Measurements from ENCODE around the gene UCK2. TPM values are rescaled to one million over a fixed set of nuclear protein-coding genes. Genes with fewer than 3 reads are reported as not detected.
A peak's percentile ranks its signal among the peaks of the same experiment; 100 is the strongest.

UCK2 gene
- total and polyA plus RNA-seq, 9 of the 15 experiments (the other 6 are each of a cell fraction or from before 2014, with no cell fraction given): 71.6 to 145 (median 95.8) TPM

GRCh38 chr1:165914136-165914798, 86.9 kb downstream of the UCK2 start:
- Histone ChIP-seq H3K4me3 (no peak overlapping the region), H3K27ac (ENCODE audit: extremely low read depth, low read depth, low read length) (no peak overlapping the region), H3K9me1 (ENCODE audit: control insufficient read depth, insufficient read depth, low read length) (no peaks in the 10 kb centered on the region), H4K20me1 (replicated peaks; ENCODE audit: control insufficient read depth, insufficient read depth, low read length) (no peaks in the 10 kb centered on the region), H3K36me3 (ENCODE audit: control insufficient read depth, insufficient read depth, low read length) (peaks cover 11% of the 10 kb centered on the region; the same call in 2 of the 3 replicates), H3K27me3 (ENCODE audit: control insufficient read depth in 2 of 2, insufficient read depth in 2 of 2, low read length in 2 of 2) (no peaks in the 10 kb centered on the region), H2AFZ (ENCODE audit: low read depth, low read length) (no peak overlapping the region), H3K4me2 (ENCODE audit: insufficient read depth, low read length) (no peak overlapping the region), H3K79me2 (ENCODE audit: control insufficient read depth, insufficient read depth, low read length) (no peaks in the 10 kb centered on the region), H3K9ac (ENCODE audit: insufficient read depth in 1 of 2, low read depth in 2 of 2, low read length in 2 of 2) (no peak overlapping the region), H3K4me1 (replicated peaks in 1 of 2; ENCODE audit: control insufficient read depth in 2 of 2, insufficient read depth in 2 of 2, low read length in 2 of 2) (no peaks in the 10 kb centered on the region), H3K9me3 (replicated peaks; ENCODE audit: control insufficient read depth, insufficient read depth, low read depth, low read length) (no peaks in the 10 kb centered on the region)
- POLR2A ChIA-PET: interaction anchor here (0.7 kb wide), 1 partner anchor 671 kb away, joined by 3 read pairs; no protein-coding TSS in a partner anchor
- peak; percentile 99 for FAIRE-seq
- no TSS peak for BruUV-seq (replicated peaks)
- intact Hi-C loops (cut with micrococcal nuclease) (loop anchor here (1.0 to 5.0 kb wide), 7 partner anchors 85 to 522 kb away; partner anchors contain the start of gene TMCO1), in situ Hi-C loops (cut with MboI) (loop anchor here (10.0 kb wide), 1 partner anchor 519 kb away; no protein-coding TSS in a partner anchor)
- ATAC-seq: peak; percentile 87
- CTCF ChIA-PET (ENCODE audit: low intra/inter-chr PET ratio): interaction anchor here (0.8 to 3.6 kb wide), 8 partner anchors 12 to 522 kb away, joined by 3 to 51 read pairs (median 5); no protein-coding TSS in a partner anchor
- peak; percentile 78 to 83 (median 80) for DNase-seq (ENCODE audit: extremely low read depth in 1 of 4, low spot score in 3 of 4)
- 3% methylated on average over 4 of the region's 4 CpGs for WGBS (ENCODE audit: insufficient coverage, low coverage, missing lambda C conversion rate)
- TF ChIP-seq ZNF165 (CRISPR knock-in tag; IDR thresholded peaks at IDR 0.05; ENCODE audit: borderline replicate concordance) (no peak), MYNN (IDR thresholded peaks at IDR 0.05) (peak; percentile 57; the same call in 1 of the 2 replicates), MYNN (CRISPR knock-in tag; IDR thresholded peaks at IDR 0.05) (no peak), PHF21A (IDR thresholded peaks at IDR 0.05; ENCODE audit: borderline replicate concordance, low read depth) (peak; percentile 41; the same call in 1 of the 2 replicates), EWSR1 (IDR thresholded peaks at IDR 0.05; ENCODE audit: borderline replicate concordance, low read depth, partially characterized antibody) (no peak), CREM (IDR thresholded peaks at IDR 0.05; ENCODE audit: low read depth) (0 out of 2 replicates have a peak, but pooled peaks have one; percentile 11), MCM7 (IDR thresholded peaks at IDR 0.05) (no peak), RB1 (IDR thresholded peaks at IDR 0.05; ENCODE audit: low read depth) (peak; percentile 77; the same call in 1 of the 2 replicates), ZKSCAN8 (CRISPR knock-in tag; IDR thresholded peaks at IDR 0.05) (no peak), CBFB (CRISPR knock-in tag; IDR thresholded peaks at IDR 0.05) (no peak)
- TF ChIP-seq, protein P1, sequence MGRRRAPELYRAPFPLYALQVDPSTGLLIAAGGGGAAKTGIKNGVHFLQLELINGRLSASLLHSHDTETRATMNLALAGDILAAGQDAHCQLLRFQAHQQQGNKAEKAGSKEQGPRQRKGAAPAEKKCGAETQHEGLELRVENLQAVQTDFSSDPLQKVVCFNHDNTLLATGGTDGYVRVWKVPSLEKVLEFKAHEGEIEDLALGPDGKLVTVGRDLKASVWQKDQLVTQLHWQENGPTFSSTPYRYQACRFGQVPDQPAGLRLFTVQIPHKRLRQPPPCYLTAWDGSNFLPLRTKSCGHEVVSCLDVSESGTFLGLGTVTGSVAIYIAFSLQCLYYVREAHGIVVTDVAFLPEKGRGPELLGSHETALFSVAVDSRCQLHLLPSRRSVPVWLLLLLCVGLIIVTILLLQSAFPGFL (CRISPR knock-in tag; IDR thresholded peaks at IDR 0.05): 0 out of 2 replicates have a peak, but pooled peaks have one; percentile 71
- TF ChIP-seq, protein P2, sequence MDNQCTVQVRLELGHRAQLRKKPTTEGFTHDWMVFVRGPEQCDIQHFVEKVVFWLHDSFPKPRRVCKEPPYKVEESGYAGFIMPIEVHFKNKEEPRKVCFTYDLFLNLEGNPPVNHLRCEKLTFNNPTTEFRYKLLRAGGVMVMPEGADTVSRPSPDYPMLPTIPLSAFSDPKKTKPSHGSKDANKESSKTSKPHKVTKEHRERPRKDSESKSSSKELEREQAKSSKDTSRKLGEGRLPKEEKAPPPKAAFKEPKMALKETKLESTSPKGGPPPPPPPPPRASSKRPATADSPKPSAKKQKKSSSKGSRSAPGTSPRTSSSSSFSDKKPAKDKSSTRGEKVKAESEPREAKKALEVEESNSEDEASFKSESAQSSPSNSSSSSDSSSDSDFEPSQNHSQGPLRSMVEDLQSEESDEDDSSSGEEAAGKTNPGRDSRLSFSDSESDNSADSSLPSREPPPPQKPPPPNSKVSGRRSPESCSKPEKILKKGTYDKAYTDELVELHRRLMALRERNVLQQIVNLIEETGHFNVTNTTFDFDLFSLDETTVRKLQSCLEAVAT (IDR thresholded peaks at IDR 0.05): no peak
- TF ChIP-seq, protein P3, sequence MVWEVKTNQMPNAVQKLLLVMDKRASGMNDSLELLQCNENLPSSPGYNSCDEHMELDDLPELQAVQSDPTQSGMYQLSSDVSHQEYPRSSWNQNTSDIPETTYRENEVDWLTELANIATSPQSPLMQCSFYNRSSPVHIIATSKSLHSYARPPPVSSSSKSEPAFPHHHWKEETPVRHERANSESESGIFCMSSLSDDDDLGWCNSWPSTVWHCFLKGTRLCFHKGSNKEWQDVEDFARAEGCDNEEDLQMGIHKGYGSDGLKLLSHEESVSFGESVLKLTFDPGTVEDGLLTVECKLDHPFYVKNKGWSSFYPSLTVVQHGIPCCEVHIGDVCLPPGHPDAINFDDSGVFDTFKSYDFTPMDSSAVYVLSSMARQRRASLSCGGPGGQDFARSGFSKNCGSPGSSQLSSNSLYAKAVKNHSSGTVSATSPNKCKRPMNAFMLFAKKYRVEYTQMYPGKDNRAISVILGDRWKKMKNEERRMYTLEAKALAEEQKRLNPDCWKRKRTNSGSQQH (CRISPR knock-in tag; IDR thresholded peaks at IDR 0.05): no peak
- TF ChIP-seq, protein P4, sequence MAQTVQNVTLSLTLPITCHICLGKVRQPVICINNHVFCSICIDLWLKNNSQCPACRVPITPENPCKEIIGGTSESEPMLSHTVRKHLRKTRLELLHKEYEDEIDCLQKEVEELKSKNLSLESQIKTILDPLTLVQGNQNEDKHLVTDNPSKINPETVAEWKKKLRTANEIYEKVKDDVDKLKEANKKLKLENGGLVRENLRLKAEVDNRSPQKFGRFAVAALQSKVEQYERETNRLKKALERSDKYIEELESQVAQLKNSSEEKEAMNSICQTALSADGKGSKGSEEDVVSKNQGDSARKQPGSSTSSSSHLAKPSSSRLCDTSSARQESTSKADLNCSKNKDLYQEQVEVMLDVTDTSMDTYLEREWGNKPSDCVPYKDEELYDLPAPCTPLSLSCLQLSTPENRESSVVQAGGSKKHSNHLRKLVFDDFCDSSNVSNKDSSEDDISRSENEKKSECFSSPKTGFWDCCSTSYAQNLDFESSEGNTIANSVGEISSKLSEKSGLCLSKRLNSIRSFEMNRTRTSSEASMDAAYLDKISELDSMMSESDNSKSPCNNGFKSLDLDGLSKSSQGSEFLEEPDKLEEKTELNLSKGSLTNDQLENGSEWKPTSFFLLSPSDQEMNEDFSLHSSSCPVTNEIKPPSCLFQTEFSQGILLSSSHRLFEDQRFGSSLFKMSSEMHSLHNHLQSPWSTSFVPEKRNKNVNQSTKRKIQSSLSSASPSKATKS (CRISPR knock-in tag; IDR thresholded peaks at IDR 0.05): no peak

Measured in K562 (cell line).